HG03460 (cell line): ENCODE results near the gene FPGS.

Experiments used
- ATAC-seq: cut with Tn5 transposase; IDR thresholded peaks from one replicate; pipeline ENCODE4 v1.9.1; 2021; ENCODE audit not compliant: unreplicated experiment

The FPGS gene

DNA sequence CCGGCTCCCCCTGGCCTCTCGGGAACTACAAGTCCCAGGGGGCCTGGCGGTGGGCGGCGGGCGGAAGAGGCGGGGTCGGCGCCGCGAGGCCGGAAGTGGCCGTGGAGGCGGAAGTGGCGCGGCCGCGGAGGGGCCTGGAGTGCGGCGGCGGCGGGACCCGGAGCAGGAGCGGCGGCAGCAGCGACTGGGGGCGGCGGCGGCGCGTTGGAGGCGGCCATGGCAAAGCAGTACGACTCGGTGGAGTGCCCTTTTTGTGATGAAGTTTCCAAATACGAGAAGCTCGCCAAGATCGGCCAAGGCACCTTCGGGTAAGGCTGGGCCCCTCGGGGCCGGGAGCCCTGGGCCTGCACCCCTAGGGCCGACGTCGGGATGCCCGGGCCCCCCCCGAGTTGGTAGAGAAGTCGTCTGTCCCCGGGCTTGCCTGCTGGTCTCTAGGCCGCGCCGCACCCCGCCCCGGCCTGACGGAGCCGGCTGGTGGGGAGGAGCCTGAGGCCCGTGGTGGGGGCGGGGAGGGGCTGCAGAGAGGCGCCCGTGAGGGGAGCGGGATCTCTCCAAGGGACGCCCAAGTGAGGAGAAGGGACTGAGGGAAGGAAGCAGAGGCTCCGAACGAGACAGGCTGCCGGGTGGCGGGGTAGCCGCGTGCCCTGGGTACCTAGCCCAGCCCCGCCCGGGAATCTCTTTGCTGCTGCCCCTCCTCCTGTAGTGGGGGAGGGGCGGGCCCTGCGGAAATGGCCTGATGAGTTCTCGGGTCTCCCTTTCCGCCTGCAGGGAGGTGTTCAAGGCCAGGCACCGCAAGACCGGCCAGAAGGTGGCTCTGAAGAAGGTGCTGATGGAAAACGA lies 16.5 kb upstream of the FPGS start, which contains the start of gene CDK9:
TSS of gene CDK9 (plus strand) at position 102 of the 840 bp plus-strand sequence. CDS start at position 217, 115 bp downstream.
- peak; percentile 68 for ATAC-seq

DNA sequence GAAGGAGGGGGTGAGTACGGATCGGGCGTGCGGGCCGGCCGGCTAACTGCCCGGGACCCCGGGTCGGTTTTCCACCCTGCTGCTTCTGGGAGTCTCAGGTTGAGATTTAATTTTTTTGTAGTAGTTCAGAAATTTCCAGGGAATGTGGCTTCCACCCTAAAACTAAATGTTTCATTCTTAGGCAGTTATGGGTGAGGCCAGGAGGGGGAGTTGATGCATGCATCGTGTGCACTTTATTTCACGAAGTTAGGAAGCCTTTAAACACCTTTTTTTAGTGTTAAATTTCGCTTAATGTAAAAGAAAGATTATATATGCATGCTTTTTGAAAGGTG lies 15.9 kb upstream of the FPGS start:
- no peak for ATAC-seq

DNA sequence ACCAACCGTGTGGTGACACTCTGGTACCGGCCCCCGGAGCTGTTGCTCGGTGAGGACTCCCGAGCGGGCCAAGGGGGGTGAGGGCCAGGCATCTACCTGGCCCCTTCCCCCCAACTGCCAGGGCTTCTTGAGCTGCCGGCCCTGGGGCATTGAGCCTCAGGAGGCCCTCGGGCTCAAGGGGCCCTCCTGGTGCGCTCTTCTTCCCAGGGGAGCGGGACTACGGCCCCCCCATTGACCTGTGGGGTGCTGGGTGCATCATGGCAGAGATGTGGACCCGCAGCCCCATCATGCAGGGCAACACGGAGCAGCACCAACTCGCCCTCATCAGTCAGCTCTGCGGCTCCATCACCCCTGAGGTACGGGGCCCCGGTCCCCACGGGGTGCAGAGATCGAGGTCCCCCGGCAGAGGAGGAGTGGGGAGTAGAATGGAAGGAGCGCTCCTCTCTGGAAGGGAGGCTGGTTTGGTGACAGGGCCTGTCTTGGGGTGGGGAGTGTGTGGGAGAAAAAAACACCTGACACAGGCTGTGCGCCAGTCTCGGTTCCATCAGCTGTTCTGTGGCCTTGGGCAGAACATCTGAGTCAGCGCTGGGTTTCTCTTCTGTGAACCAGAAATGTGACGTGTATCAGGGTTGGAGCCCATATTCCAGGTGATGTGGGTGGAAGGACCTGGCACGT lies 14.2 kb upstream of the FPGS start:
- no peak for ATAC-seq

DNA sequence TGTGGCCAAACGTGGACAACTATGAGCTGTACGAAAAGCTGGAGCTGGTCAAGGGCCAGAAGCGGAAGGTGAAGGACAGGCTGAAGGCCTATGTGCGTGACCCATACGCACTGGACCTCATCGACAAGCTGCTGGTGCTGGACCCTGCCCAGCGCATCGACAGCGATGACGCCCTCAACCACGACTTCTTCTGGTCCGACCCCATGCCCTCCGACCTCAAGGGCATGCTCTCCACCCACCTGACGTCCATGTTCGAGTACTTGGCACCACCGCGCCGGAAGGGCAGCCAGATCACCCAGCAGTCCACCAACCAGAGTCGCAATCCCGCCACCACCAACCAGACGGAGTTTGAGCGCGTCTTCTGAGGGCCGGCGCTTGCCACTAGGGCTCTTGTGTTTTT lies 13.5 kb upstream of the FPGS start:
- ATAC-seq: no peak

DNA sequence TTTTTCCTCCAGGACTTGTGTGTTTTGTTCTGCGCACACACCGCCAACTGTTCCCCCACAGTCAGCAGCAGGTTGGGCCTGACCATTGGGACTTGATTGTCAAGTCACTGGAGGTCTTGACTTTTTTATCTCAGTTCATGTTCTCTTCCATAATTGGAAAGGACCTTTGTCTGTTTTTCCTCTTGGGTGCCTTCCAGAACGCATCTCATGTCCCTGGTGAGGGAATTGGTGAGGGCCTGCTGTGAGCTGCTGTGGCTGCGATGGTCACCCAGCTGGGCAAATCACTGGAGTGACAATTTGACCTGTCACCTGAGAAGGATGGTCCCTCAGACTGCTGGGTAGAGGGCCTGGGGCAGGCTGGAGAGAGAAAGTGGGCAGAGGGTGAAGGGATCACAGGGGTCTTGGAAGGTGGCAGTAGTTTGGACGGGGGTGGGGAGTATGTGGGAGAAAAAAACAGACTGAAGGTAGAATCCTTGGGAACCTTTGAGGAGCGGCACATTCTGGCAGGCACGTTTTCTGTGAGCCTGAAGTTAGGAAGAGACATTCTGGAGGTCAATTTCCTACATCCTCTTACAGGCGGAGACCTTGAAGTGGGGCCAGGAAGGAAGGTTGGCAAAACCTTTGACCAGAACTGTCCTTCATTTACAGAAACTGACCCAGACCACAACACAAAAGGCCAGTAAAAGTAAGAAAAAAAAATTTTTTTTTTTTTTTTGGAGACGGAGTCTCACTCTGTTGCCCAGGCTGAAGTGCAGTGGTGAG lies 12.4 kb upstream of the FPGS start:
- ATAC-seq: no peak

DNA sequence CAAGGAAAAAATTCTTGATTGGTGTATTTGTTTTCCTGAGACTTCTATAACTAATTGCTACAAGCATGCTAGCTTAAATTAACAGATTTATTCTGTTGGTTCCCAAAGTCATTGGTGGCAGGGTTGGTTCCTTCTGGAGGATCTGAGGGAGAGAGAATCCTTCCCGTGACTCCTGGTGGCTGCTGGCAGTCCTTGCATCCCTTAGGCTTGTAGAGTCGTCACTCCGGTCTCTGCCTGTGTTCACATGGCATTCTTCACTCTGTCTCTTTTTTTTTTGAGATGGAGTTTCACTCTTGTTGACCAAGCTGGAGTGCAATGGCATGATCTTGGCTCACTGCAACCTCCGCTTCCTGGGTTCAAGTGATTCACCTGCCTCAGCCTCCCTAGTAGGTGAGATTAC lies 11.6 kb upstream of the FPGS start:
- no peak for ATAC-seq

DNA sequence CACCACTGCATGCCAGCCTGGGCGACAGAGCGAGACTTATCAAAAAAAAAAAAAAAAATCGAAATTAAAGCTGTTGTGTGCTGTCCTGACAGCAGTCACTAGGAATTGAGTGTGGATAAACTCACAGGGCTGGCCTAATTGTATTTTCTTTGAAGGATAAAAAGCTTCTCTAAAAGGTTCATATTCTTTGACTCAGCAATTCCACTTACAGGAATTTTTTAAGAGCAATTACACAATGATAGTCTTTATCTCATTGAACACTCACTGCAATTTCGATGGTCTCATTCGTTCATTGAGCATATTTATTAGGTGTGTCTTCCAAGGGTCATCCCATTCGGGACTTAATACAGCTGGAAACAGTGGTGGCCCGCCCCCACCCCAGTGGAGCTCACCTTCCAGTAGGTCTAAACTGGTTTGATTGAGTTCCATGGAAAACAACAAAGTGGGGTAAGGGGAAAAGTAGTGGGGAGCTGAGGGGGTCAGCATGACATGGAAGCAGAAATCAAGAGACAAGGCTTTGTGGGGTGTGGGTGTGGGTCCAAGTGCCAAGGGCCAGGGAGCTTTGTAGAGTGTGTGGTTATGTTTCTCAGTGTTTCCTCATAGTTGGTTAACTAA lies 10.2 kb upstream of the FPGS start:
- ATAC-seq: no peak

DNA sequence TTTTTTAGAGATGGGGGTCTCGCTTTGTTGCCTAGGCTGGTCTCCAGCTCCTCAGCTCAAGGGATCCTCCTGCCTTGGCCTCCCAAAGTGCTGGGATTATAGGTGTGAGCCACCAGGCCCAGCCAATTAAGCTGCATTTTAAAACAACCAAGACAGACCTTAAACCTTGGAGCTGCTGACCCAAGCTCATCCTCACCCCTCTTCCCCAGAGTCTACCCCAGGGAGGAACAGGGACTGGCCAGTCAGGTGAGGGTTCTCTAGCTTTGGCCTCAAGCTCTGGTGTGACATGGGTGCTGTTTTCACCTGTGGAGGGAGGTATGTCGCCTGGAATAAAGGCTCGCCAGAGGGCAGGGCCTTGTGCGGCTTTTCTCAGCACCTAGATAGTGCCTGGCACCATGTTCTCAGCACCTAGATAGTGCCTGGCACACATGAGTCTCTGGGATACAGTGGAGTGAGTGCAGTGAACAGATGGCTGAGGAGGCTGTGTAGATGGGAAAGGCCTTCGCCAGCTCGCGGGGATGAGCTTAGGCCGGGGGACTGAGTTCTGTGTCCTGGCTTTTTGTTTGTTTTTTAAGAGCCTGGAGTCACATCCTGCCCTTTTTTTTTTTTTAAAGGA lies 9.5 kb upstream of the FPGS start:
- no peak for ATAC-seq

DNA sequence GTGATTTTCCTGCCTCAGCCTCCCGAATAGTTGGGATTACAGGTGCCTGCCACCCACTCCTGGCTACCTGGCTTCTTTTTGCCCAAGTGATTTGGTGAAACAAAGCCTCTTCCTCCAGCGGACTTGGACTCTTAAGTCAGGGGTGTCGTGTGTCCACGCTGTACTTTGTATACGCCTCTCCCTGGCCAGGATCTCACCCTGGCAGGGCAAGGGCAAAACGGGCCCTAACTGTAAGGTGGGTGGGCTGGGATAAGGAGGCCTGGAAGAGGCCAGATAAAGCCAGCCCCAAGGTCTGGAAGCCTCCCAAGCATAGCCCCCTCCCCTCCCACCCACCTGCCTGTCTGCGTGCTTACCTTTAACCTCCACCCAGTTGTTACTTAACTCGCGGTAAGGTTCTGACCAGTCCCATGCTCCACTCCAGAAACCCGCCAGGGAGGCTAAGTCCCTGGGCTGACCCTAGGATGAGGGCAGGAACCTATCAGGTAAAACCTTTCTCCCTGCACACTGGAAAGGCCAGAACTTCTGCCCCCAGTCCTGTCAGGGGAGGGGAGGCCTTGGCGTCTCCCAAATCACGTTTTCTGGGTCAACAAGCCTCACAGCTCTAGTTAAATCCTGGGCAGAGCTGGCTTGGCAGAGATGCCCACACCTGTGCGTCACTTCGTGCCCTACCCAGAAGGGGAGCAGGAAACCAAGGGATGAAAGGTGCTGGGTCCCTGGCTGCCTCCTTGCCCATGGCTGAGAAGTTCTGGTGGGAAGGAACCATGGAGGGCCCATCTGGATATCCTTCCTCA lies 8.5 kb upstream of the FPGS start:
- ATAC-seq: no peak

DNA sequence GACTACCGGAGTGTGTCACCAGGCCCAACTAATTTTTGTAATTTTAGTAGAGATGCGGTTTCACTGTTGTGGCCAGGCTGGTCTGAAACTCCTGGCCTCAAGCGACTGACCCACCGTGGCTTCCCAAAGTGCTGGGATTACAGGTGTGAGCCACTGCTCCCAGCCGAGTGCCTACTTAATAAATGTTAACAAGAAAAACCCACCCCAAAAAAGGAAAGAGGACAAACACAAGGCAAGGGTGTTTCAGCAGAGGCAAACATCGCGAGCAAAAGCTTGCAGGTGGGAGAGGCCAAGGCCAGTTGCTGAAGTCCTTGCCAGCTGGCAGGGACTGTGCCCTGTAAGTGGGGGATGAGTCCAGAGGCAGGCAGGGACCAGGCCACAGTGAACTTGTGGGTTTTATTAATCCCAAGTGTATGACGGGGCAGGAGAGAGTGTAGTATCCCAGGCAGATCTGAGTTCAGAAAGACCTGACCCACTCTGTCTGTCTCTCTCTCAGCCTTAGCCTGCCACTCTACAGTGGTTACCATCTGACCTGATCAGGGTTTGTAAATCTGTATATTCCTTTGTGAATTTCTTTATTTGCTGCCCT lies 6.4 kb upstream of the FPGS start:
- no peak for ATAC-seq

DNA sequence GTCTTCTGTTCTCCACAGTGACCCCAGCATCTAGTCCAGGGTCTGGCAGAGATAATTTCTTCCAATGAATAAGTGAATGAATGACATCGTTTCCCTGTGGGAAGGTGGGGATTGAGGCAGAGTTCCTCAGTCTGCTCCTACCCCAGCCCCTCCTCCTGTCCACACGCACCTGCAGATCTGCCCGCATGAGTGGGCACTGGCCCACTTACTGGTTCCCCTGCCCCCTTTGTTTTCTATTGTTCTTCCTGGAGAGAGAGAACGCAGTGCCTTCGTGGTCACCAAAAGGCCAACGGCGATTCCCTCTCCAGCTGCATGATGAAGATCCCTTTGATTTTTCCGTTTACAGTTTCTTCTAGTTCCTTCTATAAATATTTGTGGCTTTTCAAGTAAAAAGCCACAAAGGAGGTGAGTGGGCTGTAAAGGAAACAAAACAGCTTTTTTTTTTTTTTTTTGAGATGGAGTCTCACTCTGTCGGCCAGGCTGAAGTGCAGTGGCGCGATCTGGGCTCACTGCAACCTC lies 5.8 kb upstream of the FPGS start:
- no peak for ATAC-seq

DNA sequence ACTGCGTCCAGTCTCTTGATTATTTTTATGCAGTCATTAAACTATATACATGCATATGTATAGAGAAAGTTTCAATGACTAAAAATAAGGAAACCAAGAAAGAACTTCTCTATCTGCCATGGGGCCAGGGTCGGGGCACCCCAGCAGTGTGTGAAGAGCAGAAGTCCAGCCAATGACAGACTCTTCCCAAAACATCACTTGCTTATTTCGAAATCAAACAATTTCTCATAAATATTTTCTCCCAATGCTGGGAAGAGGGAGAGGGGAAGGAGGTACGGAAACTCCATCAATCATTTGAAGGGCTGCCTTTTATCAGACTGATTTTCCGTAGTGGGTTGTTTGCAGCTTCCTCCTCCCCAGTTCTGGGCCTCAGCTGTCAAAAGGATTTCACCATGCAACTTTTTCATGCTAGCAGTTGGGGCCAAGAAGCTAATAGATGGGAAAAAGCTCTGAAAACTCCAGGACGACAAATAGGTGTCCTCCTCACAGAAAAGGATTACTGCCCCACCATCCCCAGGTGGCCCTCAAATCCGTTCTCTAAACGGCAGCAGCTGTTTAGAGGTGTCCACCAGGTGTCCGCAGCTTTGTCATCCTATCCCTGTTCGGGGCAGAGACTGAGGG lies 617 bp upstream of the FPGS start:
- ATAC-seq: no peak

DNA sequence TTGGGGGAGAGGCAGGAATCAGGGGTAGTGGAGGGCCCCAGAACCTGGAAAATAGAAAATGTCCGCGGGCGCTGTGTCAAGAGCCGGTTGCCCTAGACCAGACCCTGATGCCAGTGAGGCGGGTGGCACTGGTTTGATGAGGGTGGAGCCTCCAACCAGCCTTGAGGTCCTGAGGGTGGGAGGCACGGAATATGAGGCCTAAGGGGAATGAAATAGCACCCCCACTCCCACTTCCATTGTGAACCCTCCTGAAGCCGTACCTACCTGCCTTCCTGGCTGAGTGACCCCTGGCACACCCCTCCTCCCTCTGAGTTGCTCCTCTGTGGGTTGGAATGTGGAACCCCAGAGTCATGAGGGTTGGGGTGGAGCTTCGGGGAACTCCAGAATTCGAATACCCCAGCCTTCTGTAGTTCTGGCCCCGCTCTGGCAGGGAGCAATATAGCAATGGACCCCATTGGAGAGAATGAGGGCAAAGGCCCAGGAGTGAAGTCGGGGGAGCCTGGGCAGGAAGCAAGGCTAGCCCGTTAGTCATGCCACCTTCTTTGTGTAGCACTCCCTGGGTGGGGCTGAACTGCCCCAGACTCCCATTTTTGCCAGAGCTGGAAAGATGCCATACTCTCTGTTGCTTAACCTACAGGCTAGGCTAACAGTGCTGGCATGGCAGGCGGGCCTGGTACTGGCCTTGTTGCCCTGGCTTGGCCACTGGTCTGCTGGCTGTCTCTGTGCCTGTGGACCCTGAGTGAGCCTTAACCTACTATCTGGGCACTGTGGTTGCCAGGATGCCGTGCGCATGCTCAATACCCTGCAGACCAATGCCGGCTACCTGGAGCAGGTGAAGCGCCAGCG lies 1.0 kb downstream of the FPGS start:
- ATAC-seq: no peak

DNA sequence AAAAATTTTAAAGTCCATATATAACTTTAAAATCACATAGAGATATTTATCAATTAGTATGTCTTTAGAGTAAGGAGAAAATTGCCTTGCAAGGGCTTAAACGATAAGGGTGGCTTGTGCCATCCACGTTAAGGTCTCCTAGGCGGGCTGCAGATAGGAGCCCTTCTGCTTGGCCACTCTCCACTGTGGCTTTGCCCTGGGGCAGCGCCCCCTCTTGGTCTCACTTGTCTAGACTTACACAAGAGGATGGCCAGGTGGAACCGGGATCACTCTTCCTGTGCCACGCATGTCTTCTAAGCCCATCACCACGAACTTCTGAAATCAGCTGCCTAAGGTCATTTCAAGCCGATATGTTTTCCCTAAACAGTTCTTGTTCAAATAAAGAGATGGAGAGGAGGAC lies 2.9 kb downstream of the FPGS start:
- ATAC-seq: no peak

DNA sequence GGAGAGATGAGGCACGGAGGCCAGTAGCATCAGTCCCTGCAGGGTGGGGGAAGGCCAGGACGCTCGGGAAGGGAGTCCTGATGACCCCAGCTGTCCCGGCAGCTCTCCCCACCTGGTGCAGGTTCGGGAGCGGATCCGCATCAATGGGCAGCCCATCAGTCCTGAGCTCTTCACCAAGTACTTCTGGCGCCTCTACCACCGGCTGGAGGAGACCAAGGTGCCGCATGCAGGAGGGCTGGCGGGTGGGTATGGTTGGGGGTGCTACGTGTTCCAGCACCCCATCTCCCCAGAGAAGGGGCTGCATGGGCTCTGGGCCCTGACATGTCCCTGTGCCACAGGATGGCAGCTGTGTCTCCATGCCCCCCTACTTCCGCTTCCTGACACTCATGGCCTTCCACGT lies 4.2 kb downstream of the FPGS start:
- no peak for ATAC-seq

DNA sequence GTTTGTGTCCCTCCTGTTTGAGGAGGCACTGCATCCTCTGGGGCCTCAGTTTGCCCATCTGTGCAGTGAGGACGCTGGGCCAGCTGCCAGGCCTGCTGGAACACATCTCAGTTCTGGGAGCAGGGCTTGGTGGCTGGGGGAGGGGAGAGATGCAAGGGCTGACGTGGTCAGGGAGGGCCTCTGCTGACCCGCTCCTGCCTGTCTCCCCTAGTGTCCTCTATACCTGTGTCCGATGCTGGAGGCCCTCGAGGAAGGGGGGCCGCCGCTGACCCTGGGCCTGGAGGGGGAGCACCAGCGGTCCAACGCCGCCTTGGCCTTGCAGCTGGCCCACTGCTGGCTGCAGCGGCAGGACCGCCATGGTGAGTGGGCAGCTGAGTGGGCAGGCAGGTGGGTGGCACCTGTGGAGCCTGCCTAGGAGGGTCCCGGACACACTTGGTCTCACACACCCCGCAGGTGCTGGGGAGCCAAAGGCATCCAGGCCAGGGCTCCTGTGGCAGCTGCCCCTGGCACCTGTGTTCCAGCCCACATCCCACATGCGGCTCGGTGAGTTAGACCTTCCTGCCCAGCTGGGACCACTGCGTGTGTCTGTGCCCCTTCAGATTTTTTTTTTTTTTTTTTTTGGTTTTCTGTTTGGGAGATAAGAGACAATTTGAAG lies 5.8 kb downstream of the FPGS start:
- no peak for ATAC-seq

DNA sequence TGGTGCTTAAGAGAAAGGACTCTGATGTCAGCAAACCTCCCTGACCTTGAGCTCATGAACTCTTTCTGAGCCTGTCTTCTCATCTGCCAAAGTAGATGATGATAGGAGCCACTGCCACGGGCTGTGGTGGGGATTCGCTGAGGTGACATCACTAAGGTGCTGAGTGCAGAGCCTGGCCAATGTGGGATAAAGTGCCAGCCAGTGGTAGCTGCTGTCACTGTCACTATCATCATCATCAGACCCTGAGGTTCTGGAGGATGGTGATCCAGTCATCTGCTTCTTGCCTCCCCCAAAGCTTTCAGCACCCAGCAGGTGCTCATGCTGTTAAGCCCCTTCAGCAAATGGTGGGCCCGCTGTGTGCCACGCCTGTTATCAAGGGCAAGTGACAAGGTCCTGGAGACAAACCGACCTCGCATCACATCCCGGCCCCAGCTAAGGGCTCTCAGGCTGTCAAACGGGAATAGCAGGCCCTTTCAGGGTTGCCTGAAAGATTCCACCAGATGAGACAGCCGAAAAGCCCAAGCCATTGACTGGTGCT lies 6.4 kb downstream of the FPGS start:
- no peak for ATAC-seq
